Natural killer cell (primary cell): Measurements from ENCODE around the gene IL22RA2. TPM values are rescaled to one million over a fixed set of nuclear protein-coding genes. Genes with fewer than 3 reads are reported as not detected.
A peak's percentile ranks its signal among the peaks of the same experiment; 100 is the strongest.

Source experiments
- ATAC-seq, 3 donors: fragments of 150-1000 bp in 2 of 3; fragments of 200-7000 bp in 1 of 3; cut with Tn5 transposase; 1 replicate in 1 of 3; 2 replicates in 2 of 3; pipeline ENCODE4 v1.10.0; 2021; ENCODE audit warnings: mild to moderate bottlenecking in 2 of 3, moderate library complexity in 2 of 3
- DNase-seq, 2 donors: peaks; one replicate each; pipeline versions ENCODE4 v3.0.0 to v3.0.0-alpha.2; 2013 to 2021; ENCODE audit warnings: mixed read lengths in 1 of 2
- H3K27ac ChIP-seq: one replicate; pipeline ENCODE4 v1.5.1; 2013; ENCODE audit warnings: mild to moderate bottlenecking, low read length
- H3K27me3 ChIP-seq: one replicate; pipeline ENCODE4 v1.6.1; 2013; ENCODE audit warnings: low read length; ENCODE audit not compliant: control insufficient read depth, insufficient read depth
- H3K36me3 ChIP-seq: one replicate; pipeline ENCODE4 v1.6.1; 2013; ENCODE audit warnings: low read length; ENCODE audit not compliant: control insufficient read depth, insufficient read depth
- H3K4me1 ChIP-seq: one replicate; pipeline ENCODE4 v1.6.1; 2013; ENCODE audit warnings: low read length; ENCODE audit not compliant: control insufficient read depth, insufficient read depth
- H3K4me3 ChIP-seq: one replicate; pipeline ENCODE4 v1.5.1; 2013; ENCODE audit warnings: low read length
- H3K9me3 ChIP-seq: one replicate; pipeline ENCODE4 v1.6.1; 2013; ENCODE audit warnings: low read length; ENCODE audit not compliant: control insufficient read depth, insufficient read depth
- H3K27ac Mint-ChIP-seq, 2 donors: one replicate each; pipeline ENCODE4 v1.8.0; 2022; ENCODE audit warnings: mild to moderate bottlenecking in 2 of 2, mixed read lengths in 2 of 2, moderate library complexity in 1 of 2
- H3K27me3 Mint-ChIP-seq, 2 donors: one replicate each; pipeline ENCODE4 v1.8.0; 2022; ENCODE audit warnings: low read depth in 2 of 2, mixed read lengths in 2 of 2
- H3K36me3 Mint-ChIP-seq: one replicate; pipeline ENCODE4 v1.8.0; 2022; ENCODE audit warnings: mixed read lengths
- H3K4me1 Mint-ChIP-seq, 2 donors: one replicate each; pipeline ENCODE4 v1.8.0; 2022; ENCODE audit warnings: mixed read lengths in 2 of 2
- H3K4me3 Mint-ChIP-seq: one replicate; pipeline ENCODE4 v1.8.0; 2022; ENCODE audit warnings: mild to moderate bottlenecking, moderate library complexity, mixed read lengths
- H3K9me3 Mint-ChIP-seq, 2 donors: one replicate each; pipeline ENCODE4 v1.8.0; 2022; ENCODE audit warnings: mixed read lengths in 2 of 2
- CTCF ChIP-seq: fragments of 200-600 bp; IDR thresholded peaks from one replicate; pipeline ENCODE4 v1.8.0; 2022; ENCODE audit warnings: antibody characterized with exemption
- WGBS: methylation state at CpG from one replicate; pipeline ENCODE4 v1.1.7; 2013; ENCODE audit warnings: missing lambda C conversion rate; ENCODE audit not compliant: insufficient coverage; 5-methylcytosine and 5-hydroxymethylcytosine counted together
- intact Hi-C: fragments of 100-400 bp; cut with micrococcal nuclease; formaldehyde crosslinking; loops from one replicate; pipeline ENCODE4 v1.14.2; 2022
- total RNA-seq, 4 donors: library from RNA; stranded (reverse); fragments of 120-200 nt in 1 of 4; gene quantifications; one replicate each; pipeline versions ENCODE4 v1.2.3 to v1.2.4, GENCODE V29; 2013 to 2022

IL22RA2 gene
- total RNA-seq, 3 donors from 2014 or later (not counting 1 experiment from before 2014, with no cell fraction given) = not detected

DNA sequence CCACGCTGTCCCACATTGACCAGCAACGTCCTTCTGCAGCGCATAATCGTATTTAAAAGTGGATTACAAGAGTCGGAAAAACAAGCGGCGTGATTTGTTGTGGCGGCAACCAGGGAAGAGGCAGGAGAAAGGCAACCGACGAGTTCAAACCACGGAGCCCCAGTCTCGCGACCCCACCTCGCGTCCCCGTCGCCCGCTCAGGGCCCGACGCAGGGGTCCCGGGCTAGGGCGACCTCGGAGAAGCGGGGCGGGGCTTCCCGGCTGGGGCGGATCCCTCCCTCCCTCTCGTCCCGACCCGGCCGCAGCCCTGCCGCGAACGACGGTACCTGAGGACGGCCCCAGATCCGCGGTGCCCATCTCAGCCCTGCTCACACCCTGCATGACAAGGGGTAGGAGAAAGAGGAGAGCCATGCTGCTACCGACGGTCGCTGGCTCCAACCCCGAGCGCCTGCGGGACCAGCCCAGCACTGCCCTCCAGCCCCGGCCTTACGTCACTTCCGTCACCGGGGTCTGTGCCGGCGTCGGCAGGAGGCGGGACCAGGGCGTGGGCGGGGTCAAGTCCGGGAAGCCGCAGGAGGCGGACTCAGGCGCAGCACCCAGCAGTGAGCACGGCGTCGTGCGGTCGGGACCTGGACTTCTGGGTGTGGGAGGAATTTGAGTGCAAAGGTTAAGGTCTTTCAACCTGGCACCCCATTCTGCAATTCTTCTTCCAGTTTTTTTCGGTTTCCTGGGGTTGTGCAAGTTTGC, 45.6 kb upstream of the IL22RA2 start, which contains the start of gene IFNGR1:
Gene IFNGR1, minus strand, starts transcription at position 469 of the 747 bp plus-strand sequence. Its CDS starts 58 bp downstream, at position 411.
- peak within 1 kb of the TSS; percentile 93 for H3K27ac ChIP-seq
- intact Hi-C loops = loop anchor here (1.0 to 5.0 kb wide), 4 partner anchors 15 to 488 kb away; no protein-coding TSS in a partner anchor
- no peaks in the 10 kb centered on the region for H3K9me3 Mint-ChIP-seq
- peaks cover 64 to 65% of the 10 kb centered on the region in 2 donors for H3K4me1 Mint-ChIP-seq
- H3K36me3 Mint-ChIP-seq = peaks cover 7% of the 10 kb centered on the region
- peak within 1 kb of the TSS; percentile 100 for H3K4me3 Mint-ChIP-seq
- no peaks in the 10 kb centered on the region for H3K36me3 ChIP-seq
- H3K9me3 ChIP-seq = no peaks in the 10 kb centered on the region
- no peaks in the 10 kb centered on the region for H3K27me3 ChIP-seq
- ATAC-seq = peak; percentile 82 to 93 (median 91)
- peak within 1 kb of the TSS; percentile 99 for H3K27ac Mint-ChIP-seq
- no peak for TF ChIP-seq CTCF
- H3K27me3 Mint-ChIP-seq = no peaks in the 10 kb centered on the region
- under 1% methylated on average over 64 of the region's 64 CpGs for WGBS
- H3K4me1 ChIP-seq = peaks cover 45% of the 10 kb centered on the region
- DNase-seq = peak; percentile 96 to 97
- peak within 1 kb of the TSS; percentile 78 for H3K4me3 ChIP-seq

DNA sequence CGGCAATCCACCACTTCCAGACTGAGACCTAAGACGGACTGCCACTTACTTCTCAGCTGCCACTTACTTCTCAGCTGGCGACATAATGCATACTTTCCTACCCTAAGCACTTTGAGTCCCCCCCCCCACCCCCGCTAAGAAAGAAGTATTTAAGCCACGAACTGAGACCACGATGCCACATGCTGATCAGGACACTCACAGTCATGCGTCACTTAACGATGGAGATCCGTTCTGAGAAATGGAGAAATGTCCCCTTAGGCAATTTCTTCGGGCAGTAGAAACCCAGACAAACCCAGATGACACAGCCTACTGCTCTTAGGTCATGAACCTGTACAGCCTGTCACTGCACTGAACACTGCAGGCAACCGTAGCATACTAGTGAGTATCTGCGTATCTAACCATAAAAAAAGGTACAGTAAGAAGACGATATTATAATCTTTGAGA, 45.1 kb upstream of the IL22RA2 start:
- peak; percentile 44 to 75 for DNase-seq
- WGBS = under 1% methylated on average over 12 of the region's 13 CpGs
- Mint-ChIP-seq H3K4me3 (peak overlapping the region; percentile 100), H3K27ac (peak overlapping the region; percentile 99), H3K27me3 (no peaks in the 10 kb centered on the region), H3K9me3 (no peaks in the 10 kb centered on the region), H3K36me3 (peaks cover 7% of the 10 kb centered on the region), H3K4me1 (peaks cover 65% of the 10 kb centered on the region in 2 donors)
- intact Hi-C loops = loop anchor here (1.0 to 5.0 kb wide), 4 partner anchors 16 to 489 kb away; no protein-coding TSS in a partner anchor
- no peak for TF ChIP-seq CTCF
- Histone ChIP-seq H3K27me3 (no peaks in the 10 kb centered on the region), H3K36me3 (no peaks in the 10 kb centered on the region), H3K9me3 (no peaks in the 10 kb centered on the region), H3K27ac (peak overlapping the region; percentile 93), H3K4me1 (peaks cover 45% of the 10 kb centered on the region), H3K4me3 (peak overlapping the region; percentile 78)
- ATAC-seq = peak; percentile 68 to 87 (median 71)

DNA sequence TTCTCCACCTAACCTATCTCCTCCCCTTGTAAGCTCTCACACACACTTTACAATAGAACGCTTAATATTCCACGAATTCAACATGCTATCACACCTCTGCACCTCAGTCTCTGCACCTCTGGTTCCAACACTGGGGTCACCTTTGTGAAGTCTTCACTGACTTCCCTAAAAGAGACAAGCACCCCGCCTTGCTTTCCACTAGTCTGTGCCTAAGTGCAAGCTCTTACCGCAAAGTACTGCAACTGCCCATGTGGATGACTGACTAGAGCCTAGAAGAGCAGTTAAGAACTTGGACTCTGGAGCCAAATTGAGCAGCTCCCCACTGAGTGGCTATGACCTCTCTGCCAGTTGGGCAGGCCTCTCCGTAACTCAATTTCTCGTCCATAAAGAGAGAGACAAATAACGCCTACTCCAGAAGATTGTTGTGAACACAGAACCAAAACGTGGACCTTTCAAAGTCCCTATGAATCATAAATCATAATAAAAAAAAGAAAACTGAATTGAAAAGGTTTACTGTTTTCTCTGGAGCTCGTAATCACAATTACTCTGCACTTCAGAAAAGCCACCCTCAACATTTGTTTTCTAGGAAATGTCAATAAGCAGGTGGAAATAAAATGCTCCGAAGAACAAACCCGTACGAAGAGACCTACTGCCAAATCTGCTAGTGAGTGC, 44.5 kb upstream of the IL22RA2 start:
- Histone ChIP-seq H3K4me1 (peaks cover 43% of the 10 kb centered on the region), H3K27me3 (no peaks in the 10 kb centered on the region), H3K9me3 (no peaks in the 10 kb centered on the region), H3K4me3 (peak overlapping the region; percentile 78), H3K36me3 (no peaks in the 10 kb centered on the region), H3K27ac (peak overlapping the region; percentile 93)
- intact Hi-C loops = loop anchor here (1.0 to 5.0 kb wide), 4 partner anchors 16 to 489 kb away; no protein-coding TSS in a partner anchor
- ATAC-seq = no peak
- no peaks in the 10 kb centered on the region for H3K27me3 Mint-ChIP-seq
- peak in 1 of 2 donors; percentile 32 for DNase-seq
- TF ChIP-seq CTCF = no peak
- H3K4me3 Mint-ChIP-seq = peak overlapping the region; percentile 100
- H3K4me1 Mint-ChIP-seq = peaks cover 67% of the 10 kb centered on the region in 2 donors
- H3K27ac Mint-ChIP-seq = peak overlapping the region; percentile 99
- 10% methylated on average over 10 of the region's 12 CpGs for WGBS
- no peaks in the 10 kb centered on the region for H3K9me3 Mint-ChIP-seq
- peaks cover 7% of the 10 kb centered on the region for H3K36me3 Mint-ChIP-seq
